ENCODE data around the gene ZSCAN26.

DNA sequence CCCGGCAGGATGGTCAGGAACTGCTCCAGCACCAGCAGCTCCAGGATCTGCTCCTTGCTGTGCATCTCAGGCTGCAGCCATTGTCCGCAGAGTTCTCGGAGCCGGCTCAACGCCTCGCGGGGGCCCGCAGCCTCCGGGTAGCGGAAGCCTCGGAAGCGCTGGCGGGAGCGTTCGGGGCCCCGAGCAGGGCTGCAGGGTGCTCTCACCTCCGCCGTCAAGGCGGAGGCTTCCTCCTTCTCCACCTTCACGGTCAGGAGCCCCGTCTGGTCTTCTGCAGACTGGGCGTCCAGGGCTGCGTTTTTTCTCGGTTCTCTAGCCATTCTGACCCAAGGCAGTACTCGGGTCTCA, 15.3 kb upstream of the ZSCAN26 start:
- no peak for TF ChIP-seq POLR2A (IDR thresholded peaks at IDR 0.05)
- no peak for TF ChIP-seq CTCF (IDR thresholded peaks at IDR 0.05)
- TF ChIP-seq POLR2AphosphoS5 (IDR thresholded peaks at IDR 0.05), result no peak

All from stomach (tissue), 4 donors.